M059J (cell line): Measurements from ENCODE around the gene KRTAP2-4. TPM values are rescaled to one million over a fixed set of nuclear protein-coding genes. Genes with fewer than 3 reads are reported as not detected.
"Not testable (repeated sequence)": the region's sequence is repeated elsewhere in the genome, so short reads cannot be mapped to it uniquely, and the experiment has no call there.

ENCODE experiments used
- DNase-seq: peaks from one replicate; pipeline ENCODE4 v3.0.0-alpha.2; 2012; ENCODE audit warnings: low read depth
- total RNA-seq: library from RNA; depleted of rRNA; stranded (reverse); fragments of >200 nt; shearing (Covaris generic); gene quantifications from 2 replicates; pipeline ENCODE4 v1.2.3, GENCODE V29; 2014; rRNA removed

KRTAP2-4 gene, protein sequence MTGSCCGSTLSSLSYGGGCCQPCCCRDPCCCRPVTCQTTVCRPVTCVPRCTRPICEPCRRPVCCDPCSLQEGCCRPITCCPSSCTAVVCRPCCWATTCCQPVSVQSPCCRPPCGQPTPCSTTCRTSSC
- not detected in 2 replicates for total RNA-seq

DNA sequence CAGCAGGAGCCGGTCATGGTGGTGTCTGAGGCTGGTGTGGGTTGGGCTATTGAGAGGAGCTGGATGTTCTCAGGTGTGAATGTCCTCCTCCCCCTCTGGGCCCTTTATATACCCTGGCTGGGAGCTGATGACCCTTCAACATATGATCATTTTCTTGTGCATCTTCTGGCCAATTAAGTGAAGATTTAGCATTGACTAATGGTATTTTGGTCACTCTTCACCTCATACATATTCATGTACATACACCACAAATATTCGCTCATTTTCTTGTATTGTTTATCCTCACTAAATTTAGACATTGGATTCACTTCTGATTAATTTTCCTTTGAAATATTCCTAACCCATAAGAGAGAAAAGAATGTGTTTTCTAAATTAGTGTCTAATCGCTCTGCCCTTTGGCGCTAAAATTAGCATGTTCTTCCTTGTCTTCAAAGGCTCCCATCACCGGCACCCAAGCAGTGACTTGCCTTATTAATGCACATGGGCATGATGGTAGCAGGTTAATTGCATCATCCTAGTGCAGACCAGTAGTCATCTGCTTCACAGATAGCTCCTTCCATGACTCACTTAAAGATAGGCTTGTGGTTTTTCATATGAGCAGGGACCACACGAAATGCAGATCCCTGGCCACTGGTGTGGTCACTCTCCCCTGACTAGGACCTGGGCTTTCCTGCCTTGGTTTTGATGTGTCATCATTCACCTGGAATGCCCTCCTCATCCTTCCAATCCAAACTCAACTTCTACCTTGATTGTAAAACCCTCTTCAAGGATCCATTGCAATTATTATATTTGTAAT lies at the start of gene KRTAP2-4:
Gene KRTAP2-4, minus strand, starts transcription at position 51 of the 796 bp plus-strand sequence. Its CDS starts 34 bp downstream, at position 17.
- peak; percentile 97 for DNase-seq

DNA sequence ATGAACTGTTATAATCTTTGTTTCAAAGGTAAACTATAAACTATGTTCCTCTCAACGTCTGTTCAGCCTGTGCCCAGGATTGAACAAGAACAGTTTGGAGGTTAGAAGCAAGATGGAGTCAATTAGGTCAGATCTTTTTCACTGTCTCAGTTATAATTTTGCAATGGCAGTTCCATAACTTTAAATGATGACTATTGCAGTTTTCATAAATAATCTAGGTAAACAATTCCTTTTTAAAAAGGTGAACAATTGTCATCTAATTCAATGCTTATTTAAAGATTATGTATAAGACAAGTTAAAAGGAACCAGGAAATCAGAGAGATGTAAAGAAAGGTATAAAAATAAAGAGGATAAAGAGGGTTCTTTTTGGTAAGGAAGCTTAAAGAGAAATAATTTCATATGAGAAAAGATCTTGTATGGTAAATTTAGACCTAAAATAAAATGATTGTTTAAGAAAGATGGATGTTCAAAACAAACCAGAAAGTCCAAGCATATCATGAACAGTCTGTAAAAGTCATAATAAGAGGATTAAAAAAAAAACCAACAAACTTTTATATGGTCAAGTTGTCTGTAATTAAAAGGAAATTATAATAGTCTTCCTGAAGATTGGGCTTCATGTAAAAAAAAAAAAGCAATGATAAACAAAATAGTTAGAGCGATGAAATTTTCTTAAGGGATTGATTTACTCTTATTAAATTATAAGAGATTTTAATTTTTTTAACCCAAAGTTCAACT lies 45.6 kb upstream of the KRTAP2-4 start:
- DNase-seq: no peak

DNA sequence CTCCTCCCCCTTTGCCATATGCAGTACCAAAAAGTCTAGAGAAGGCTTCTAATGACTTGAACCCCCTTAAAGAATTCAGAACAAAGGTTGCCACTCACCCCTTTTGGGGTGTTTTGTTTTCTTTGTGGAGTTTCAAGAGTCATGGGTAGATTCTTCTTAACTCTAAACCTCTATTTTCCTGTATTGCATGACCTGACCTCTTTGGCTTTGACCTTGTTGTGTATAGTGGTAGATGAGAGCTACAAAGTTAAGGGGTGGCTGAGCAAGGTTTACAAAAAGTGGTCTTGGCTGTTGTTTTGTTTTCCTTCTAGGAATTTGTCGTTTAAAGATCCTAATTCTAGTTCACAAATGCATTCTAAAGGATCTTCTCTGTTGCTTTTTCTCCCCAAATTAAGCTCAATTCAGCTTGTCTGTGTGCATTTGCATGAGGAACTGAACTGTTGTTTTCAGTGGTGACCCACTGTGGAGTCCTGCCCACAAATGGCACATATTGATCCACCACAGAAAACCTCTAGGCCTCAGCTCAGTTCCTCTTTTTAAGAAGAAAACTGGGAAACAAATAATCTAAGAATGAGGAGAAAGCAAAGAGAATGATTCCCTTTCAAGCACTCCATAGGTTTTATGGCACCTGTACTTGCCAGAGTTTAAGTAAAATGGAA lies 43.2 kb upstream of the KRTAP2-4 start:
- not testable (repeated sequence) for DNase-seq

DNA sequence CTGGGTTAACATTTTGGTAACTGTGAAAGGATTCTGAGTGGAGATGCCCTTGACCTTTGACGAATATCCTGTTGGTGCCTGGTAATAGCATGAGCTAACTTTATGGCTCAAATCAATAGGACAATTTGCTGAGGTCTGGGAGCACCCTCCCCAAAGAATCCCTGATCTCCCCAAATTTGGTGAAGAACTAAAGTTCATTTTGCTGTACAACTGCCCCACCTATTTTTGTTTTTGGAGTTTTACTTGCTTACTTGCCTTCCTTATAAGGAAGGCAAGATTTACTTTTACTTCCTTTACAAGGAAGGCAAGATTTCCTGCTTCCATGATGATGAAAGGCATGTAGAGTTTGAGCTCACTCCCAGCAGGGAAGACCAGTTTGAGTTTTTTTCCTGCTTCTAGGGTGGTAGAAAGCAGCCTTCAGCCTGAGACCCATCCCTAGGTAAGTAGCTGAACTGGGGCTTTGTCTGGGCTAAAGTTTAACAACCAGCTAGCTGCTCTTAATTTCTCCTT lies 42.3 kb upstream of the KRTAP2-4 start:
- no peak for DNase-seq

DNA sequence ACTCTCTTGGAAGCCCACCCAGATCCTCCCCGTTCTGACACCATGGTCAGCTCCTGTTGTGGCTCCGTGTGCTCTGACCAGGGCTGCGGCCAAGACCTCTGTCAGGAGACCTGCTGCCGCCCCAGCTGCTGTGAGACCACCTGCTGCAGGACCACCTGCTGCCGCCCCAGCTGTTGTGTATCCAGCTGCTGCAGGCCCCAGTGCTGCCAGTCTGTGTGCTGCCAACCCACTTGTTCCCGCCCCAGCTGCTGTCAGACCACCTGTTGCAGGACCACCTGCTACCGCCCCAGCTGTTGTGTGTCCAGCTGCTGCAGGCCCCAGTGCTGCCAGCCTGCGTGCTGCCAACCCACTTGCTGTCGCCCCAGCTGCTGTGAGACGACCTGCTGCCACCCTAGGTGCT lies 39.7 kb upstream of the KRTAP2-4 start, which contains the start of gene KRTAP4-9:
Gene KRTAP4-9, plus strand, starts transcription at position 43 of the 400 bp plus-strand sequence. Its CDS starts 0 bp downstream, at position 43.
- DNase-seq: not testable (repeated sequence)

DNA sequence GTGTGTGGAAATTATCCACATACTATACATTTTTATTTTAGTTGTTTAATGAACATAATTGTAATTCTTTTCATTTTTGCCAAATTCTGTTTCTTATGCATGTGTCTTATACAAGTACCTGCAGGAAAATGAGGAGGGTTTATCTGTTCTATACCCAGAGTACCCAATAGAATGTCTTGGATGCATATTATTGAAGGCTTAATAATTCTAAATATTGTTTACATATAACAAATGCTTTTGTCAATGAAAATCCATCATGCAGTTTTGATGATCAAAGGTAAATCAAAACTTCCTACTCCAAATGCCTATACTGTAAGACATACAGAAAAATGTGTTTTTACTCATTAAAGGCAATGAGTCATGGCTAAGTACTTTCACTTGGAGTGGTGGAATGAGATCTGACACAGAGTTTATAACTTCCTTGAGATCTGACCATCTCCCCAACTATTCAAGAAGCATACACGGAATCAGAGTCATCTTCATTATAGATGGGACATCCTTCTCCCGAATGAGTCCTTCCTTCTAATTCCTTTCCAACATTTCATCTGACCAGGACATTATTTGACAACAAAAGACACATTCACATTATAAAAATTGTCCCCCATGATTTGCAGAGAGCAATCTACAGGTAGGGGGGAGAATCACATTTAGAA lies 38.8 kb upstream of the KRTAP2-4 start:
- peak; percentile 75 for DNase-seq

DNA sequence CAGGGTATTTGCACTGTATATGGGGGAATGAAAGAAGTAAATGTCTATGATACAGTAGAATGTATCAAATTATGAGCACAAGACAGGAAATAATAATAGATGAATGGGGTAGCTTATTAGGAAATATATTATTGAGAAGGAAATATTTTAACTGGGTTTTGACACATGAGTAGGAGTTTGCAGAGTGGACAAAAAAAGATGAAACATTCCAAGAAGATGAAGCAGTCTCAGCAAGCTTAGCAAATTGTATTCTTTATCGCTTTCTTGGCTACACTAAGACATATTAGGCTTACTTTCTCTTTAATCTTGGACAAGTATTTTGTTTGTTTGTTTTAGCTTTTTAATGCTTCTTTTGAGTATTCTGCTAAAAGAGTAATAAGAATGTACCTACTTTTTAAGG lies 38.2 kb upstream of the KRTAP2-4 start:
- no peak for DNase-seq

DNA sequence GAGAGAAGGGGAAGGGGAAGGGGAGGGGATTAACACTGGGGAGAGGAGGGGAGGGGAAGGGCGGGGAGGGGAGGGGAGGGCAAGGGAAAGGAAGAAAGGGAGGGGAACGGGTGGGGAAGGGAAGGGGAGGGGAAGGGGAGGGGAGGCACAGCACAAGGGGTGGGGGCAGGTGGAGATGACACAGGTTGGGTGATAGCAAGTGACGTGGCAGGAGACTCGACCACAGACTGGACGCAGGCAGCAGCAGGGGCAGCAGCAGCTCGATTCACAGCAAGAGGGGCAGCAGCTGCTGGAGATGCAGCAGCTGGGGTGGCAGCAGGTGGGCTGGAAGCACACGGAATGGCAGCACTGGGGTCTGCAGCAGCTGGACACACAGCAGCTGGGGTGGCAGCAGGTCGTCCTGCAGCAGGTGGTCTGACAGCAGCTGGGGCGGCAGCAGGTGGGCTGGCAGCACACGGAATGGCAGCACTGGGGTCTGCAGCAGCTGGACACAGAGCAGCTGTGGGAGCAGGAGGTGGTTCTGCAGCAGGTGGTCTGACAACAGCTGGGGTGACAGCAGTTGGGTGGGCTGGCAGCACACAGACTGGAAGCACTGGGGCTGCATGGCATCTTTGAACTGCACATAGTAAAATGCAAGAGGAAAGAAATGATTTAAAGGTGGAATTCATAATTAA lies 36.0 kb upstream of the KRTAP2-4 start, which contains the start of gene KRTAP4-16:
Gene KRTAP4-16, minus strand, starts transcription at position 624 of the 674 bp plus-strand sequence. Its CDS starts 0 bp downstream, at position 624.
- no peak for DNase-seq

DNA sequence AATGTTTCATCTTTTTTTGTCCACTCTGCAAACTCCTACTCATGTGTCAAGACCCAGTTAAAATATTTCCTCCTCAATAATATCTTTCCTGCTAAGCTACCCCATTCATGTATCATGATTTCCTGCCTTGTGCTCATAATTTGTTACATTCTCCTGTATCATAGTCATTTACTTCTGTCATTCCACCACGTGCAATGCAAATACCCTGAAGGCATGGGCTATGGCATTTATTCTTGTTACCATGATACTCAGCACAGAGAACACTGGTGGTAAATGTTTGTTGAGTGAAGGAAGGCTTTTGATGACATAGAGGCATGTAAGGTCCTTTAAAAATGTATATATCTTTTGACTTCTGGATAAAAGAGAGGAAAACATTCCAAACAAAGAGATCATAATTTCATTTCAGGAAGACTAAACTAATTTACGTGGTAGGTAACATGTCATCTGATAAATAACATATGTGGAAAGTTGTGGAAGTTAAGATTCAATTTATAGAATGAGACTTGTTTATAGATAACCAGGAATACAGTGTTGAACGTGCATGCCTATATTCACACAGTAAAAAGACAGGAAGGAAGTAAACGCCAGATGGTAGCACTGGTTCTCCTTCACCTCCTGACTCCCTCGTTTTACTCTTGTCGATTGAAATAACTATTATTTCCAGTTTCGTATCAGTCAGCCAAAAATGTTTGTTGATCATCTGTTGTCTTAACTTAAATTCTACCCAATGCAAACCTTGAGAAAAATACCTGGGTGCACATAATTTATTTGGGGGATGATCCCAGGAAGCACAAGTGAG lies 34.2 kb upstream of the KRTAP2-4 start:
- DNase-seq: peak; percentile 91

DNA sequence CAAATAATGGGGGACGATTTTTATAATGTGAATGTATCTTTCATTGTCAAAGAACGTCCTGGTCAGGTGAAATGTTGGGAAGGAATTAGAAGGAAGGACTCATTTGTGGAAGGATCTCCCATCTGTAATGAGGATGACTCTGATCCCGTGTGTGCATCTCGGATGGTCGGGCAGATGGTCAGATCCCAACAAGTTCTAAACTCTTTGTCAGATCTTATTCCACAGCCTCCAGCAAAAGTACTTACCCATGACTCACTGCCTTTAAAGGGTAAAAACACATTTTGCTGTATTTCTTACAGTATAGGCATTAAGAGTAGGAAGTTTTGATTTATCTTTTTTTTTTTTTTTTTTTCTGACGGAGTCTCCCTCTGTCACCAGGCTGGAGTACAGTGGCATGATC lies 32.8 kb upstream of the KRTAP2-4 start:
- DNase-seq: peak; percentile 79

DNA sequence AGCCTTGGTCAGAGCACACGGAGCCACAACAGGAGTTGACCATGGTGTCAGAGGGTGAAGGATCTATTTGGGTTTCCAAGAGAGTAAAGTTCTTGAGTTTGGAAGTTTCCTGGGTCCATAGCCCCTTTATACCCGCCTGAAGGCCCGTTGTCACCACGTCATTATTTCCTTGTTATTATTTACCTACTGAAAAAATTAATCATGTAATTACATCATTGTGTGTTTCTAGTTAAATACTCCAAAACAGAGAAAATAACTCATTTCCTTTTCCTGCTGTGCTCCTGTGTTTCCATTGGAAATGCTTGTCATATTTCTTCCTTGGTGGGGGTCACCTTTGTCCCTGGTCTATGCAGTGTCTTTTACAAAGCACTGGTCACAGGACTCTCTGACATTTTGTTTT lies 32.4 kb upstream of the KRTAP2-4 start, which contains the start of gene KRTAP4-8:
Gene KRTAP4-8, minus strand, starts transcription at position 101 of the 400 bp plus-strand sequence. Its CDS starts 58 bp downstream, at position 43.
- peak; percentile 17 for DNase-seq

DNA sequence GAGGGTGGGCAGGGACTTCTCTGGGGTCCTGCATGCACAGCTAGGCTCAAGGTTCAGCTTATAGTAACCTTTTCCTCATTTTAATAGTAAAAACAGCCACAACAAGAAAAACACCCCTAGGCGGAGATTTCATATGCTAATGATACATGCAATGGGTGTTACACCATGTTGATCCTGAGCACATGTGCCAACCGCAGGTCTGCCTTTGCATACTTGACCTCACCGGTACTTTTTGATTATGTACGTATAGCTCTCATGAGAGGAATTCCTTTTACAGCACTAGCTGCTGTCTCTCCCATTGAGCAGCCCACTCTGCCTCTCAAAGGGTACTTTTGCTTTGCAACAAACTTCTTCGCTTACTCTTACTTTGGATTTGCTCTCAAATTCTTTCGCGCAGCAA lies 30.4 kb upstream of the KRTAP2-4 start:
- no peak for DNase-seq

DNA sequence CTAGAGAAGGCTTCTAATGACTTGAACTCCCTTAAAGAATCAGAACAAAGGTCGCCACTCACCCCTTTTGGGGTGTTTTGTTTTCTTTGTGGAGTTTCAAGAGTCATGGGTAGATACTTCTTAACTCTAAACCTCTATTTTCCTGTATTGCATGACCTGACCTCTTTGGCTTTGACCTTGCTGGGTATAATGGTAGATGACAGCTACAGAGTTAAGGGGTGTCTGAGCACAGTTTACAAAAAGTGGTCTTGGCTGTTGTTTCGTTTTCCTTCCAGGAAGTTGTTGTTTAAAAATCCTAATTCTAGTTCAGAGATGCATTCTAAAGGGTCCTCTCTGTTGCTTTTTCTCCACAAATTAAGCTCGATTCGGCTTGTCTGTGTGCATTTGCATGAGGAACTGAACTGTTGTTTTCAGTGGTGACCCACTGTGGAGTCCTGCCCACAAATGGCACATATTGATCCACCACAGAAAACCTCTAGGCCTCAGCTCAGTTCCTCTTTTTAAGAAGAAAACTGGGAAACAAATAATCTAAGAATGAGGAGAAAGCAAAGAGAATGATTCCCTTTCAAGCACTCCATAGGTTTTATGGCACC lies 23.2 kb upstream of the KRTAP2-4 start:
- DNase-seq: not testable (repeated sequence)

DNA sequence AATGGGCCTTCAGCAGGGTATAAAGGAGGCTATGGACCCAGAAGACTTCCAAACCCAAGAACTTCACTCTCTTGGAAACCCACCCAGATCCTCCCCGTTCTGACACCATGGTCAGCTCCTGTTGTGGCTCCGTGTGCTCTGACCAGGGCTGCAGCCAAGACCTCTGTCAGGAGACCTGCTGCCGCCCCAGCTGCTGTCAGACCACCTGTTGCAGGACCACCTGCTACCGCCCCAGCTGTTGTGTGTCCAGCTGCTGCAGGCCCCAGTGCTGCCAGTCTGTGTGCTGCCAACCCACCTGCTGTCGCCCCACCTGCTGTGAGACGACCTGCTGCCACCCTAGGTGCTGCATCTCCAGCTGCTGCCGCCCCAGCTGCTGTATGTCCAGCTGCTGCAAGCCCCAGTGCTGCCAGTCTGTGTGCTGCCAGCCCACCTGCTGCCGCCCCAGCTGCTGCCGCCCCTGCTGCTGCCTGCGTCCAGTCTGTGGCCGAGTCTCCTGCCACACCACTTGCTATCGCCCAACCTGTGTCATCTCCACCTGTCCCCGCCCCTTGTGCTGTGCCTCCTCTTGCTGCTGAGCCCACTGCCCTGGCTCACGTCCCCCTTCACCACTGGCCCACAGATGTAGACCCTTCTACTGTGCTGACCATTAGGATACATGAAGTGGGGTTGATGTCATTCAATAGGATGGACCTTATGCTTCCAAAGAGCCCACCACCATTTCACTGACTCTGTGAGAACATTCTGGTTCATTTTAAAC lies 18.6 kb upstream of the KRTAP2-4 start, which contains the start of gene KRTAP4-7:
Gene KRTAP4-7, plus strand, starts transcription at position 51 of the 757 bp plus-strand sequence. Its CDS starts 57 bp downstream, at position 108.
- not testable (repeated sequence) for DNase-seq

DNA sequence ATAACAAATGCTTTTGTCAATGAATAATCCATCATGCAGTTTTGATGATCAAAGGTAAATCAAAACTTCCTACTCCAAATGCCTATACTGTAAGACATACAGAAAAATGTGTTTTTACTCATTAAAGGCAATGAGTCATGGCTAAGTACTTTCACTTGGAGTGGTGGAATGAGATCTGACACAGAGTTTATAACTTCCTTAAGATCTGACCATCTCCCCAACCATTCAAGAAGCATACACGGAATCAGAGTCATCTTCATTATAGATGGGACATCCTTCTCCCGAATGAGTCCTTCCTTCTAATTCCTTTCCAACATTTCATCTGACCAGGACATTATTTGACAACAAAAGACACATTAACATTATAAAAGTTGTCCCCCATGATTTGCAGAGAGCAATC lies 17.7 kb upstream of the KRTAP2-4 start:
- DNase-seq: peak; percentile 66

DNA sequence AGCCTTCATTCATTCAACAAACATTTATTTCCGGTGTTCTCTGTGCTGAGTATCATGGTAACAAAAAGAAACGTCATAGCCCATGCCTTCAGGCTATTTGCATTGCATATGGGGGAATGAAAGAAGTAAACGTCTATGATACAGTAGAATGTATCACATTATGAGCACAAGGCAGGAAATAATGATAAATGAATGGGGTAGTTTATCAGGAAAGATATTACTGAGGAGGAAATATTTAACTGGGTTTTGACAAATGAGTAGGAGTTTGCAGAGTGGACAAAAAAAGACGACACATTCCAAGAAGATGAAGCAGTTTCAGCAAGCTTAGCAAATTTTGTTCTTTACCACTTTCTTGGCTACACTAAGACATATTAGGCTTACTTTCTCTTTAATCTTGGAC lies 16.9 kb upstream of the KRTAP2-4 start:
- DNase-seq: peak; percentile 40

DNA sequence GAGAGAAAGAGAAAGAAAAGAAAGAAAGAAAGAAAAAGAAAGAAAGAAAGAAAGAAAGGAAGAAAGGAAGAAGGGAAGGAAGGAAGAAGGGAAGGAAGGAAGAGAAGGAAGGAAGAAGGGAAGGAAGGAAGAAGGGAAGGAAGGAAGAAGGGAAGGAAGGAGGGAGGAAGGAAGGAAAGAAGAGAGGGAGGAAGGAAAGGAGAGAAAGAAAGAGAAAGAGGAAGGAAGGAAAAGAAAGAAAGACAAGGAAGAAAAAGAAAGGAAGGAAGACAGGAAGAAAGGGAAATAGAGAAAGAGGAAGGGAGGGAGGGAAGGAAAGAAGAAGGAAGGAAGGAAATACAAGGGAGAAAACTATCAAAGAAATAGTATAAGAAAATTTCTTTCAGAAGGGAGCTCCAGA lies 11.1 kb upstream of the KRTAP2-4 start:
- no peak for DNase-seq

DNA sequence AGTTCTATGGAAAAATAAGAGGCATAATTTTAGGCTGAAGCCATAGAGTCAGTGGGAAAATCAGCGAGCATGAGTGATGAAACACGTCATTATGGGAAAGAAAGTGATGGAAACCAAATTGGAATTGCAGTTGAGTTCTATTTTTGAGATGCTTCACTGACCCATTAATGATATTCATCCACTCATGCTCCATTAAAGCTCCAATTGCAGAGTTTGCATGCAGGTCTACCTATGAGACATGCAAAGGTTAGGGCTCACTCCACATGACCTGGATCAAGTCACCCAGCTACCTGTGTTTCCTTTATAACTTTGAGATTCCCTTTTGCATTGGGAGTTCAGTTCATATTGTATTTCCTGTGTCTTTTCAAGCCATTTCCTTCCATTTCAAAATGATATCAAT lies 8.0 kb upstream of the KRTAP2-4 start:
- no peak for DNase-seq
